Pancreas (tissue), 10 donors: ENCODE data around the gene CYP11A1. TPM values are rescaled to one million over a fixed set of nuclear protein-coding genes. Genes with fewer than 3 reads are reported as not detected.

Experiments
- ATAC-seq, 4 donors: fragments of 200-7000 bp; cut with Tn5 transposase; one replicate each; pipeline versions ENCODE4 v1.8.0 to v1.9.1; 2020; ENCODE audit warnings: mild to moderate bottlenecking in 4 of 4, moderate library complexity in 4 of 4
- DNase-seq, 6 donors: peaks; one replicate each; pipeline ENCODE4 v3.0.0-alpha.2; 2020
- FAIRE-seq: peaks from 2 replicates; lab custom pipeline; 2012; peaks lifted over from hg19 to GRCh38; lab: Jason Lieb, UNC
- H3K27ac ChIP-seq, 4 donors: fragments of 200-600 bp; sonication (generic); 1 replicate in 3 of 4; 2 replicates in 1 of 4; pipeline versions ENCODE4 v1.5.0 to v1.8.0; 2020
- H3K27me3 ChIP-seq, 4 donors: fragments of 200-600 bp; one replicate each; pipeline ENCODE4 v1.8.0; 2021
- H3K36me3 ChIP-seq, 3 donors: fragments of 200-600 bp; sonication (generic) in 1 of 3; one replicate each; pipeline versions ENCODE4 v1.5.0 to v1.8.0; 2020 to 2021
- H3K4me1 ChIP-seq, 3 donors: fragments of 200-600 bp; one replicate each; pipeline ENCODE4 v1.8.0; 2021
- H3K4me3 ChIP-seq, 4 donors: fragments of 200-600 bp; sonication (generic) in 2 of 4; one replicate each; pipeline versions ENCODE4 v1.5.0 to v1.8.0; 2020 to 2021
- H3K9me3 ChIP-seq, 4 donors: fragments of 200-600 bp; one replicate each; pipeline ENCODE4 v1.8.0; 2021
- WGBS, 2 donors: extraction: QIAGEN DNeasy Blood & Tissue Kit; methylation state at CpG; one replicate each; pipeline ENCODE4 v1.1.7; 2013; 5-methylcytosine and 5-hydroxymethylcytosine counted together
- intact Hi-C, 3 donors: fragments of 100-400 bp; cut with DNase I; formaldehyde crosslinking; loops; one replicate each; pipeline versions ENCODE4 v1.11.1 to v1.14.2; 2022
- polyA plus RNA-seq, 2 donors: library from polyadenylated mRNA; stranded (reverse); fragments of 200-250 nt; gene quantifications; one replicate each; pipeline ENCODE4 v1.2.3, GENCODE V29; 2013
- total RNA-seq, 6 donors: library from RNA; stranded (reverse); fragmentation: NEBNext Ultra II Directional in 4 of 6; extraction: Animal tissue kit (Norgen Biotek cat#: 25700) in 4 of 6; gene quantifications; one replicate each; pipeline versions ENCODE4 v1.2.1 to v1.2.4, GENCODE V29; 2021 to 2023
- TF ChIP-seq, protein P1 (sequence below), 4 donors: fragments of 200-600 bp; sonication (generic) in 3 of 4; IDR thresholded peaks; one replicate each; pipeline versions ENCODE4 v1.5.0 to v1.8.0; 2021; ENCODE audit warnings: antibody characterized with exemption in 4 of 4
- donor health status: healthy with polysubstance abuse.
- donor health status: DM: no; HTN: no; CAD: no; lungs with moderate emphysema.
- donor health status: DM: no; HTN: no; CAD: no.
- donor health status: control.
- donor health status: control.
- donor health status: Bipolar disorder and iron deficiency.
- donor health status: DM: yes; HTN: yes; CAD: no.
- donor health status: DM: no; HTN: no; CAD: no.
- donor health status: DM: no; HTN: no; CAD: no.
- donor health status: DM: yes; HTN: yes; CAD: no.

CYP11A1 gene
- total and polyA plus RNA-seq, 8 donors, result 0.09 to 0.66 (median 0.28) TPM; not detected in 3

DNA sequence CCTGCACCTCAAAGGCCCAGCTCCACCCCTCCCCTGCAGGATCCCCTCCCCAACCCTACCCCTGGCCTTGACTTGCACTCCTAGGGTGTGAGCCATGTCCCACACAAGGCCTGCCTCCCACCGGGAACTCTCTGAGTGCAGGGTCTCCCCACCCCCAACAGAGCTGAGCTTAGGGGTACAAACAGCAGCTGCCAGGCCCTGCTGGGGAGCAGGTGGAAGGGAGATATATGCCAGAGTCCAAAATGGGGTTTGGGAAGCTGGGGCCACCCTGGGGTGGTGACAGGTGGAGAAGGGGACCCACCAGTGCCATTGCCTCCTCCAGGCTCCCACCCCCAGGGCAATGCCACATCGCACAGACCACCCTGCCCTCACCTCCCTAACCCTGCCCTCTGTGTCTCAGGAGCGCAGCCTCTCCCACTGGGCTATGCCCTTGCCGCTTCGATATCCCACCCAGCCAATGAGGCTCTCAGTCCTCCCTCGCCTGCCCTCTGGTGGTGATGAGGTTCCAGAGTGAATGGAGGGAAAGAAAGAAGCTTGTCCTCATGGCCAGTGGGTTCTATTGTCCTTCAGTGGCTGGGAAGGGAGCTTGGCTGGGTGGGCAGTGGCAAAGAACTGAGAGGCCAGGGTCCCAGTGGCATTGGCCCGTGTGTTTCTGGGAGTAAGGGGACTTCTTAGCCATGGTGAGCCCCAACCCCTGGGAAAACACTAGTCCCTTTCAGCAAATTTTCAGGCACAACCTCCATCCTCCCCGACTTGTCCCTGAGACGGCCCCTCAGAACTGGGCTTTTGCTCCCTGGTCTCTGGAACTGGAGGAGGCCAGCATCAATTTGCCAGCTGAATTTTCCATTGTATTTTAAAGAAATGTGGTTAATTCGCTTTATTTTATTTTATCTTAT lies 46.8 kb downstream of the CYP11A1 start:
- WGBS, 2 donors, result 67 to 80% methylated on average over 10 of the region's 10 CpGs
- H3K4me3 ChIP-seq, result no peak overlapping the region
- no peaks in the 10 kb centered on the region for H3K9me3 ChIP-seq
- peak in 3 of 6 donors; percentile 11 to 51 (median 20) for DNase-seq
- no peaks in the 10 kb centered on the region for H3K36me3 ChIP-seq
- no peak overlapping the region for H3K27ac ChIP-seq
- intact Hi-C loops, result loop anchor here in 2 of 3 donors (5.0 to 10.0 kb wide), 3 partner anchors 198 to 346 kb away; no protein-coding TSS in a partner anchor
- no peaks in the 10 kb centered on the region for H3K27me3 ChIP-seq
- ATAC-seq, result peak in 3 of 4 donors; percentile 22 to 32 (median 23)
- TF ChIP-seq, protein P1, sequence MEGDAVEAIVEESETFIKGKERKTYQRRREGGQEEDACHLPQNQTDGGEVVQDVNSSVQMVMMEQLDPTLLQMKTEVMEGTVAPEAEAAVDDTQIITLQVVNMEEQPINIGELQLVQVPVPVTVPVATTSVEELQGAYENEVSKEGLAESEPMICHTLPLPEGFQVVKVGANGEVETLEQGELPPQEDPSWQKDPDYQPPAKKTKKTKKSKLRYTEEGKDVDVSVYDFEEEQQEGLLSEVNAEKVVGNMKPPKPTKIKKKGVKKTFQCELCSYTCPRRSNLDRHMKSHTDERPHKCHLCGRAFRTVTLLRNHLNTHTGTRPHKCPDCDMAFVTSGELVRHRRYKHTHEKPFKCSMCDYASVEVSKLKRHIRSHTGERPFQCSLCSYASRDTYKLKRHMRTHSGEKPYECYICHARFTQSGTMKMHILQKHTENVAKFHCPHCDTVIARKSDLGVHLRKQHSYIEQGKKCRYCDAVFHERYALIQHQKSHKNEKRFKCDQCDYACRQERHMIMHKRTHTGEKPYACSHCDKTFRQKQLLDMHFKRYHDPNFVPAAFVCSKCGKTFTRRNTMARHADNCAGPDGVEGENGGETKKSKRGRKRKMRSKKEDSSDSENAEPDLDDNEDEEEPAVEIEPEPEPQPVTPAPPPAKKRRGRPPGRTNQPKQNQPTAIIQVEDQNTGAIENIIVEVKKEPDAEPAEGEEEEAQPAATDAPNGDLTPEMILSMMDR (IDR thresholded peaks at IDR 0.05), result peak in 1 of 4 donors; percentile 24
- FAIRE-seq, result no peak
- no peaks in the 10 kb centered on the region for H3K4me1 ChIP-seq

DNA sequence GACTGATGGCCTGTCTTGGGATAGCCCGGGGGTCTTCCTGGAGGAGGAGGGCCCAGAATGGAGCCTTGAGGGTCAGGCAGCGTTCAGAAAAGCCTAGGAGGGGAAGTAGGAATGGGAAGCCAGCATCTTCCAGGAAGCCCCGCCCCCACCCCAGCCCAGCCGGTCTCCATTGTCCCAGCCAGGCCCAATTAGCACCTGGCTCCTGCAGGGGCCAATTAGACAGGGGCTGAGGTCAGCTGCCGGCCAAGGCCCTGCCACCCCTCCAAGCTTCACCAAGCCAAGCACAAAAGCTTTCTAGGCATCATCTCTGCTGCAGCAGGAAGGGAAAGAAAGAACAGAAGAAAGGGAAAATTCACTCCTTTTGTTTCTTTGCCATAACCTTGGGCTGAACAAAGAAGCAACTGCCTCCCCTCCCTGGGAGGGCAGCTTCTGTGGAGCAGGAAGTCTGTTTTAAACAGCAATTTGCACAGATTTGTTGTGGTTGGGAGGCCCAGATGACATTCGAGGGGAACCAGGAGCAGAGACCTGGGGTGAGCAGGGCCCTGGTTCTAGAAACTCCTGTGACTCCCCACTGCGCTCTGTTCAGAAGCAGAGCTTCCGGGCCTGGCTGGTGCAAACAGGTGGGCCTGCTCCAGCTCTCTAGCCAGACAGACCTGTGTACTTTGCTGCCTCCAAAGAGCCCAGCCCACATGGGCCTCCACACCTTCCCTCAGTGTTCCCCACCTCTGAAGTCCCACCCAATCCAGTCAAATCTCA lies 47.7 kb downstream of the CYP11A1 start:
- DNase-seq (no peak), FAIRE-seq (no peak), ATAC-seq (no peak)
- no peak overlapping the region for H3K27ac ChIP-seq
- TF ChIP-seq, protein P1 (IDR thresholded peaks at IDR 0.05), result no peak
- intact Hi-C loops, result loop anchor here (5.0 to 10.0 kb wide), 4 partner anchors 195 to 345 kb away; no protein-coding TSS in a partner anchor
- no peaks in the 10 kb centered on the region for H3K4me1 ChIP-seq
- H3K9me3 ChIP-seq, result no peaks in the 10 kb centered on the region
- no peaks in the 10 kb centered on the region for H3K27me3 ChIP-seq
- no peak overlapping the region for H3K4me3 ChIP-seq
- no peaks in the 10 kb centered on the region for H3K36me3 ChIP-seq
- 58 to 60% methylated on average over 8 of the region's 8 CpGs for WGBS, 2 donors

DNA sequence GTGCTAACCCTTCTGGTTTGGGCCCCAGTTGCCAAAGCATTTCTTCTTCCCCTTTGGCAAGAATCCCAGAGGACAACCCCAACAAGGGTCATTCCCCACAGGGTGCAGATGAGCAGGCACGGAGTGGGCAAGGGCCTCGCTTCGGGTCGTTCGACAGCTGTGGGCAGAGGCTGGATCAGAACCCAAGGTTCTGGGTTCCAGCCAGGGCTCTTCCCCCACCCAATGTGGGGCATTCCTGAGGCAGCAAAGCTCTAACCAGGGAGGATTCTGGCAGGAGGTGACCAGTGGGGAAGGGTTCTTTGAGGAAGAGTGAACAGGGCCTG lies 48.3 kb downstream of the CYP11A1 start:
- H3K36me3 ChIP-seq, result no peaks in the 10 kb centered on the region
- TF ChIP-seq, protein P1 (IDR thresholded peaks at IDR 0.05), result no peak
- no peaks in the 10 kb centered on the region for H3K9me3 ChIP-seq
- DNase-seq, result no peak
- no peak for ATAC-seq
- no peak for FAIRE-seq
- H3K27me3 ChIP-seq, result no peaks in the 10 kb centered on the region
- H3K4me1 ChIP-seq, result no peaks in the 10 kb centered on the region
- no peak overlapping the region for H3K4me3 ChIP-seq
- intact Hi-C loops, result loop anchor here in 1 of 3 donors (10.0 kb wide), 1 partner anchor 194 kb away; no protein-coding TSS in a partner anchor
- 77 to 82% methylated on average over 5 of the region's 5 CpGs for WGBS, 2 donors
- H3K27ac ChIP-seq, result no peak overlapping the region

DNA sequence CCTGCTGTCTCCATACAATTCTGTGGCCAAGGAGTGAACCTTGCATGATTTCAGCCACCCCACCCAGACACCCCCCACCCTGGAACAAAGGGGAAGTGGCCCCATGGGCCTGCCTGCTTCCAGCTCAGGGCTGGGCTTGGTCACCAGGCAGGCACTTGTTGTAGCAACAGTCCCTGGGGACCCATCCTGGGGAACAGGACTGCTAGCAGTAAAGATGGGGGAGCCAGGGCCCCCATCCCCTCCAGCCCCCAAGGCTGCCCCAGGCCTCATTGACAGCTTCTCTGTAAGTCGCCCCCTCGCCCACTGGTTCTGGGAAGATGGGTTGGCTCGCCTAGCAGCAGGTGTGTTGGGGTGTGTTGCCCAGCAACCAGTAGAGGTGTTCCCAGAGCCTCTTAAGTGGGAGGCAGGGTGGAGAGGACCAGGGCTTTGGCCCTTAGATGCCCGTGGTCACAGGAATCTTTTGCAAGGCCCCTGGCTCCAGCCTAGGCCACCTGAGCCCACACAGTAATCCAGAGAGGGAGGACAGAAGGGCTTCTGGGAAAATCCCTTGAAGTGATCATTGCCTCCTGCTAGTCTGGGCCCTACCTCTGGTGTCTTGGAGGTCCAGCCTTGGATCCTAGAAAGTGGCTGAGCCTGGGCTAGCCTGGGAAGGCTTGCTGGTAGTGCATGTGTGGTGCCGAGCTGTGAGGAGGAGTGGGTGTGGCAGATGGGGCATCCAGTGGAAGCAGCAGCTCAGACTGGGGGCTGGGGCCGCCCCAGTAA lies 48.9 kb downstream of the CYP11A1 start:
- Histone ChIP-seq H3K36me3 (no peaks in the 10 kb centered on the region), H3K4me3 (no peak overlapping the region), H3K9me3 (no peaks in the 10 kb centered on the region), H3K27me3 (no peaks in the 10 kb centered on the region), H3K27ac (no peak overlapping the region), H3K4me1 (no peaks in the 10 kb centered on the region)
- FAIRE-seq, result no peak
- peak in 3 of 4 donors; percentile 11 to 41 (median 32) for ATAC-seq
- peak in 1 of 6 donors; percentile 50 for DNase-seq
- intact Hi-C loops, result loop anchor here in 1 of 3 donors (10.0 kb wide), 1 partner anchor 194 kb away; no protein-coding TSS in a partner anchor
- TF ChIP-seq, protein P1 (IDR thresholded peaks at IDR 0.05), result no peak
- WGBS, 2 donors, result 79 to 88% methylated on average over 6 of the region's 6 CpGs
